Mesendoderm (in vitro differentiated cells): ENCODE data around the gene SEC14L1.

Source experiments
- DNase-seq: peaks from one replicate; pipeline ENCODE4 v3.0.0; 2013
- H2AK5ac ChIP-seq: 2 replicates; pipeline ENCODE4 v1.6.1; 2013; ENCODE audit warnings: low read length, inconsistent platforms
- H2BK120ac ChIP-seq: 2 replicates; pipeline ENCODE4 v1.6.1; 2013; ENCODE audit warnings: low read depth, mild to moderate bottlenecking, low read length, moderate library complexity, mixed read lengths
- H2BK15ac ChIP-seq: replicated peaks from 2 replicates; pipeline ENCODE4 v1.6.1; 2013; ENCODE audit warnings: low read depth, mild to moderate bottlenecking, moderate library complexity
- H2BK5ac ChIP-seq: 2 replicates; pipeline ENCODE4 v1.6.1; 2013; ENCODE audit warnings: low read length, inconsistent platforms
- H3K18ac ChIP-seq: 2 replicates; pipeline ENCODE4 v1.6.1; 2013; ENCODE audit warnings: mild to moderate bottlenecking, low read length, mixed read lengths
- H3K23ac ChIP-seq: one replicate; pipeline ENCODE4 v1.6.1; 2013; ENCODE audit warnings: low read length
- H3K27ac ChIP-seq: 2 replicates; pipeline ENCODE4 v1.5.1; 2013; ENCODE audit warnings: low read depth, mild to moderate bottlenecking, inconsistent platforms, low read length, moderate library complexity
- H3K27me3 ChIP-seq: 2 replicates; pipeline ENCODE4 v1.6.1; 2013; ENCODE audit warnings: low read length, control low read depth, mild to moderate bottlenecking, inconsistent platforms; ENCODE audit not compliant: insufficient read depth, poor library complexity
- H3K36me3 ChIP-seq: 2 replicates; pipeline ENCODE4 v1.6.1; 2013; ENCODE audit warnings: low read length, inconsistent platforms; ENCODE audit not compliant: control insufficient read depth, insufficient read depth
- H3K4ac ChIP-seq: one replicate; pipeline ENCODE4 v1.6.1; 2013; ENCODE audit warnings: low read depth, mild to moderate bottlenecking, low read length, moderate library complexity
- H3K4me1 ChIP-seq: 2 replicates; pipeline ENCODE4 v1.6.1; 2013; ENCODE audit warnings: low read depth, low read length, inconsistent platforms; ENCODE audit not compliant: control insufficient read depth
- H3K4me2 ChIP-seq: 2 replicates; pipeline ENCODE4 v1.6.1; 2013; ENCODE audit warnings: low read length
- H3K4me3 ChIP-seq: 2 replicates; pipeline ENCODE4 v1.5.1; 2013; ENCODE audit warnings: mild to moderate bottlenecking, low read length
- H3K56ac ChIP-seq: one replicate; pipeline ENCODE4 v1.6.1; 2013; ENCODE audit warnings: low read length
- H3K79me1 ChIP-seq: 2 replicates; pipeline ENCODE4 v1.6.1; 2013; ENCODE audit warnings: low read length, inconsistent platforms
- H3K79me2 ChIP-seq: 2 replicates; pipeline ENCODE4 v1.6.1; 2013; ENCODE audit warnings: mild to moderate bottlenecking, low read length; ENCODE audit not compliant: control insufficient read depth, insufficient read depth
- H3K9ac ChIP-seq: 2 replicates; pipeline ENCODE4 v1.6.1; 2013; ENCODE audit warnings: low read length, inconsistent platforms
- H4K5ac ChIP-seq: one replicate; pipeline ENCODE4 v1.6.1; 2013; ENCODE audit warnings: low read length
- H4K8ac ChIP-seq: one replicate; pipeline ENCODE4 v1.6.1; 2013; ENCODE audit warnings: low read depth, mild to moderate bottlenecking, control low read depth, low read length, moderate library complexity
- WGBS: extraction: QIAGEN DNeasy Blood & Tissue Kit; methylation state at CpG from one replicate; pipeline ENCODE4 v1.1.7; 2013; ENCODE audit warnings: low lambda C conversion rate, missing lambda C conversion rate; ENCODE audit not compliant: insufficient coverage; ENCODE audit errors: extremely low coverage; 5-methylcytosine and 5-hydroxymethylcytosine counted together

Gene SEC14L1

DNA sequence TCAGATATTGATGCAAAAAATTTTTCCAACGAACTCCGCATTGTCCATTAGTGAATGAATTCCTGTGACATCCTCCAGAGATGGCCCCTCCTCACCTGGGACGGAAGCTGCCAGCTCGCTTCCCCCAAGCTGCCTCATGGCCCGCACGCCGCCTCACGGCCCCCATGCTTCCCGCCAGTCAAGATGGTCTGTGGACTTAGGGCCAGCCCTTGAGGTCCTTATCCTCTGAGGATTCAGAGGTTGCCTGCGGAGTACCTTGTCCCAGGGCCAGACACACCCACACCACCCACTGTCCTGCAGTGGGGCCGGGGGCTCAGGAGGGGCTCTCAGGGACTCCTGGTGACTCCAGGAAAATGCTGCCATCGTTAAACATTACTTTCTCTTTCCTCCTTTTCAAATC, 73.6 kb downstream of the SEC14L1 start:
- Histone ChIP-seq H3K36me3 (peaks cover 8% of the 10 kb centered on the region), H3K4ac (no peak overlapping the region), H4K8ac (no peak overlapping the region), H3K23ac (no peak overlapping the region), H3K4me3 (no peak overlapping the region), H3K4me1 (no peaks in the 10 kb centered on the region), H2AK5ac (no peak overlapping the region), H2BK15ac (no peak overlapping the region), H4K5ac (no peak overlapping the region), H3K18ac (no peak overlapping the region), H3K79me1 (no peaks in the 10 kb centered on the region), H3K9ac (no peak overlapping the region), H3K56ac (no peak overlapping the region), H3K27ac (no peak overlapping the region), H3K27me3 (no peaks in the 10 kb centered on the region), H3K79me2 (no peaks in the 10 kb centered on the region), H2BK120ac (no peak overlapping the region), H2BK5ac (no peak overlapping the region), H3K4me2 (no peak overlapping the region)
- WGBS: no CpG with 5 or more reads among the region's 12 CpGs
- DNase-seq: no peak

- DNase-seq: peak; percentile 89
- Histone ChIP-seq H2BK15ac (no peak overlapping the region), H3K4me1 (no peaks in the 10 kb centered on the region), H3K4ac (no peak overlapping the region), H3K23ac (no peak overlapping the region), H3K27me3 (no peaks in the 10 kb centered on the region), H3K18ac (no peak overlapping the region), H3K36me3 (peaks cover 6% of the 10 kb centered on the region), H4K8ac (no peak overlapping the region), H3K79me2 (no peaks in the 10 kb centered on the region), H3K56ac (no peak overlapping the region), H3K4me2 (no peak overlapping the region), H2AK5ac (no peak overlapping the region), H3K9ac (no peak overlapping the region), H4K5ac (no peak overlapping the region), H2BK120ac (no peak overlapping the region), H2BK5ac (no peak overlapping the region), H3K79me1 (no peaks in the 10 kb centered on the region), H3K4me3 (no peak overlapping the region), H3K27ac (no peak overlapping the region)
- no CpG with 5 or more reads among the region's 11 CpGs for WGBS
Measured at GRCh38 chr17:77214743-77215142, 74.0 kb downstream of the SEC14L1 start.

- DNase-seq: no peak
- H3K56ac ChIP-seq: no peak overlapping the region
- H3K4me3 ChIP-seq: no peak overlapping the region
- WGBS: no CpG with 5 or more reads among the region's 16 CpGs
- no peak overlapping the region for H2AK5ac ChIP-seq
- no peak overlapping the region for H4K8ac ChIP-seq
- no peak overlapping the region for H3K23ac ChIP-seq
- H3K9ac ChIP-seq: no peak overlapping the region
- H2BK15ac ChIP-seq: no peak overlapping the region
- H3K27ac ChIP-seq: no peak overlapping the region
- H3K4me1 ChIP-seq: no peaks in the 10 kb centered on the region
- H3K4ac ChIP-seq: no peak overlapping the region
- no peak overlapping the region for H2BK5ac ChIP-seq
- H4K5ac ChIP-seq: no peak overlapping the region
- H3K36me3 ChIP-seq: peaks cover 6% of the 10 kb centered on the region
- no peaks in the 10 kb centered on the region for H3K27me3 ChIP-seq
- no peaks in the 10 kb centered on the region for H3K79me2 ChIP-seq
- no peak overlapping the region for H3K18ac ChIP-seq
- H3K4me2 ChIP-seq: no peak overlapping the region
- no peaks in the 10 kb centered on the region for H3K79me1 ChIP-seq
- H2BK120ac ChIP-seq: no peak overlapping the region
Measured at GRCh38 chr17:77215281-77215680, 74.5 kb downstream of the SEC14L1 start.

GRCh38 chr17:77216486-77216885, 75.7 kb downstream of the SEC14L1 start:
- H3K27ac ChIP-seq: no peak overlapping the region
- no peaks in the 10 kb centered on the region for H3K4me1 ChIP-seq
- H3K56ac ChIP-seq: no peak overlapping the region
- no peak overlapping the region for H3K18ac ChIP-seq
- no peak overlapping the region for H4K8ac ChIP-seq
- H3K79me2 ChIP-seq: no peaks in the 10 kb centered on the region
- no CpG with 5 or more reads among the region's 5 CpGs for WGBS
- no peak overlapping the region for H3K4me3 ChIP-seq
- H3K4me2 ChIP-seq: no peak overlapping the region
- H4K5ac ChIP-seq: no peak overlapping the region
- no peak overlapping the region for H2AK5ac ChIP-seq
- H2BK5ac ChIP-seq: no peak overlapping the region
- H3K4ac ChIP-seq: no peak overlapping the region
- H3K9ac ChIP-seq: no peak overlapping the region
- no peaks in the 10 kb centered on the region for H3K27me3 ChIP-seq
- no peak for DNase-seq
- peaks cover 3% of the 10 kb centered on the region for H3K36me3 ChIP-seq
- no peaks in the 10 kb centered on the region for H3K79me1 ChIP-seq
- H2BK15ac ChIP-seq: no peak overlapping the region
- no peak overlapping the region for H3K23ac ChIP-seq
- H2BK120ac ChIP-seq: no peak overlapping the region

DNA sequence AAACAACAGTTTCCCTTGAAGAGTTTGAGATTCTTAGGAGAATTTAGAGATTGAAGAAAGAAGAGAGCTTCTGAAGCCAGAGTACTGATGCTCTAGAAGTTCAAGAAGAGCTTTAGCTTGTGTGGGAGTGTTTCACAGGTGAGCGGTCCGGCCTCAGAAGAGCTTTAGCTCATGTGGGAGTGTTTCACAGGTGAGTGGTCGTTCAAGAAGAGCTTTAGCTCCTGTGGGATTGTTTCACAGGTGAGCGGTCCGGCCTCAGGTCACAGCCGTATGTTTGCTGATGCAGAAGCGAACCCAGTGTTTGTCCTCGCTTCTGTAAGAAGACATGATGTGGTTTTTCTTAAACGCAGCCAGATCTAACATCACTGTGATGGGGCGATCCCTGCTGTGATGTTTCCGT, 76.4 kb downstream of the SEC14L1 start:
- H4K8ac ChIP-seq: no peak overlapping the region
- H3K27me3 ChIP-seq: no peaks in the 10 kb centered on the region
- no peak overlapping the region for H2BK5ac ChIP-seq
- no peak overlapping the region for H3K4me3 ChIP-seq
- no CpG with 5 or more reads among the region's 11 CpGs for WGBS
- no peak overlapping the region for H2AK5ac ChIP-seq
- peaks cover 3% of the 10 kb centered on the region for H3K36me3 ChIP-seq
- no peak overlapping the region for H3K56ac ChIP-seq
- no peak overlapping the region for H2BK120ac ChIP-seq
- H3K4me1 ChIP-seq: no peaks in the 10 kb centered on the region
- no peak overlapping the region for H3K23ac ChIP-seq
- no peak for DNase-seq
- no peak overlapping the region for H3K4me2 ChIP-seq
- no peak overlapping the region for H2BK15ac ChIP-seq
- H3K79me1 ChIP-seq: no peaks in the 10 kb centered on the region
- H4K5ac ChIP-seq: no peak overlapping the region
- no peak overlapping the region for H3K9ac ChIP-seq
- no peak overlapping the region for H3K18ac ChIP-seq
- H3K4ac ChIP-seq: no peak overlapping the region
- no peak overlapping the region for H3K27ac ChIP-seq
- H3K79me2 ChIP-seq: no peaks in the 10 kb centered on the region

GRCh38 chr17:77217566-77217965, 76.8 kb downstream of the SEC14L1 start:
- H3K23ac ChIP-seq: no peak overlapping the region
- no peak overlapping the region for H2AK5ac ChIP-seq
- no peak overlapping the region for H3K4me2 ChIP-seq
- no CpG with 5 or more reads among the region's 11 CpGs for WGBS
- no peaks in the 10 kb centered on the region for H3K4me1 ChIP-seq
- H3K4ac ChIP-seq: no peak overlapping the region
- no peak for DNase-seq
- no peak overlapping the region for H3K27ac ChIP-seq
- H2BK5ac ChIP-seq: no peak overlapping the region
- no peaks in the 10 kb centered on the region for H3K79me2 ChIP-seq
- no peak overlapping the region for H4K8ac ChIP-seq
- H3K36me3 ChIP-seq: peaks cover 3% of the 10 kb centered on the region
- no peak overlapping the region for H3K9ac ChIP-seq
- H2BK15ac ChIP-seq: no peak overlapping the region
- no peaks in the 10 kb centered on the region for H3K79me1 ChIP-seq
- no peak overlapping the region for H4K5ac ChIP-seq
- H3K56ac ChIP-seq: no peak overlapping the region
- H3K27me3 ChIP-seq: no peaks in the 10 kb centered on the region
- no peak overlapping the region for H2BK120ac ChIP-seq
- no peak overlapping the region for H3K18ac ChIP-seq
- no peak overlapping the region for H3K4me3 ChIP-seq
